ENCODE results near the gene STARD9. TPM values are rescaled to one million over a fixed set of nuclear protein-coding genes. Genes with fewer than 3 reads are reported as not detected.

Gene STARD9
- total RNA-seq, 1 donor from 2014 or later, result 35.1 TPM

- Histone ChIP-seq H3K27ac (no peak overlapping the region), H3K36me3 (peaks cover 0 to 52% of the 10 kb centered on the region in 2 donors)
- TF ChIP-seq, protein P1, sequence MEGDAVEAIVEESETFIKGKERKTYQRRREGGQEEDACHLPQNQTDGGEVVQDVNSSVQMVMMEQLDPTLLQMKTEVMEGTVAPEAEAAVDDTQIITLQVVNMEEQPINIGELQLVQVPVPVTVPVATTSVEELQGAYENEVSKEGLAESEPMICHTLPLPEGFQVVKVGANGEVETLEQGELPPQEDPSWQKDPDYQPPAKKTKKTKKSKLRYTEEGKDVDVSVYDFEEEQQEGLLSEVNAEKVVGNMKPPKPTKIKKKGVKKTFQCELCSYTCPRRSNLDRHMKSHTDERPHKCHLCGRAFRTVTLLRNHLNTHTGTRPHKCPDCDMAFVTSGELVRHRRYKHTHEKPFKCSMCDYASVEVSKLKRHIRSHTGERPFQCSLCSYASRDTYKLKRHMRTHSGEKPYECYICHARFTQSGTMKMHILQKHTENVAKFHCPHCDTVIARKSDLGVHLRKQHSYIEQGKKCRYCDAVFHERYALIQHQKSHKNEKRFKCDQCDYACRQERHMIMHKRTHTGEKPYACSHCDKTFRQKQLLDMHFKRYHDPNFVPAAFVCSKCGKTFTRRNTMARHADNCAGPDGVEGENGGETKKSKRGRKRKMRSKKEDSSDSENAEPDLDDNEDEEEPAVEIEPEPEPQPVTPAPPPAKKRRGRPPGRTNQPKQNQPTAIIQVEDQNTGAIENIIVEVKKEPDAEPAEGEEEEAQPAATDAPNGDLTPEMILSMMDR (IDR thresholded peaks at IDR 0.05), result no peak
- TF ChIP-seq POLR2A (IDR thresholded peaks at IDR 0.05), result no peak
- no peak for TF ChIP-seq POLR2AphosphoS5 (IDR thresholded peaks at IDR 0.05; ENCODE audit: insufficient read depth in 1 of 2, low read depth in 1 of 2)
Observed at GRCh38 chr15:42720071-42720470, 144.7 kb downstream of the STARD9 start.

GRCh38 chr15:42721016-42721415 lies 145.6 kb downstream of the STARD9 start:
- Histone ChIP-seq H3K9me3 (no peaks in the 10 kb centered on the region), H3K4me3 (no peak overlapping the region), H3K36me3 (peaks cover 0 to 59% of the 10 kb centered on the region in 2 donors), H3K4me1 (no peaks in the 10 kb centered on the region), H3K27ac (no peak overlapping the region), H3K27me3 (no peaks in the 10 kb centered on the region)
- TF ChIP-seq, protein P1 (IDR thresholded peaks at IDR 0.05), result no peak
- TF ChIP-seq POLR2AphosphoS5 (IDR thresholded peaks at IDR 0.05; ENCODE audit: insufficient read depth in 1 of 2, low read depth in 1 of 2), result peak in 1 of 2 donors; percentile 58
- intact Hi-C loops (cut with DNase I), result no loop called here
- DNase-seq (ENCODE audit: extremely low spot score in 2 of 2), result no peak

More at GRCh38 chr15:42720071-42720470, 144.7 kb downstream of the STARD9 start:
- Histone ChIP-seq H3K4me1 (no peaks in the 10 kb centered on the region), H3K4me3 (no peak overlapping the region), H3K9me3 (no peaks in the 10 kb centered on the region), H3K27me3 (no peaks in the 10 kb centered on the region)
- intact Hi-C loops (cut with DNase I), result no loop called here
- no peak for DNase-seq (ENCODE audit: extremely low spot score in 2 of 2)

DNA sequence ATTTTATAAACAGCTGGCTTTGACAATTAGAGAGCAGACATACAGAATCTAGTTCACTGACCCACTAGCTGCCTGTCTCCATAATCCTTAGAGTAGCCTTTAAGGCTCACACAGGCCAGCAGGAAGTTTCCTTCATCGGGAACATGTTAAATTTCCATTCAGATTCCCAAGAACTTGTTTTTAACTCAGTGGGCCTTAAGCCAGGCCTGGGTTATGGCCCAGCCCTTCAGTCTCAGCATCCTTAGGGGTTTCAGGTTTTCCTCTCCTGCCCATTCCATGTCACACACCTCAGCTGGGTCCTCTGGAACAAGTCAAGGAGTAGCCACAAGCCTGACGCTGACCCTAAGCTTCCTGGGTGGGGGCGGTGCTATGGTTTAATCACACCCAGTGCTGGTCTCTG lies 146.5 kb downstream of the STARD9 start:
- intact Hi-C loops (cut with DNase I), result no loop called here
- TF ChIP-seq POLR2AphosphoS5 (IDR thresholded peaks at IDR 0.05; ENCODE audit: insufficient read depth in 1 of 2, low read depth in 1 of 2), result no peak
- H3K9me3 ChIP-seq, result no peaks in the 10 kb centered on the region
- no peaks in the 10 kb centered on the region for H3K27me3 ChIP-seq
- no peaks in the 10 kb centered on the region for H3K4me1 ChIP-seq
- H3K36me3 ChIP-seq, result peaks cover 0 to 66% of the 10 kb centered on the region in 2 donors
- DNase-seq (ENCODE audit: extremely low spot score in 2 of 2), result no peak
- no peak overlapping the region for H3K4me3 ChIP-seq
- no peak overlapping the region for H3K27ac ChIP-seq

DNA sequence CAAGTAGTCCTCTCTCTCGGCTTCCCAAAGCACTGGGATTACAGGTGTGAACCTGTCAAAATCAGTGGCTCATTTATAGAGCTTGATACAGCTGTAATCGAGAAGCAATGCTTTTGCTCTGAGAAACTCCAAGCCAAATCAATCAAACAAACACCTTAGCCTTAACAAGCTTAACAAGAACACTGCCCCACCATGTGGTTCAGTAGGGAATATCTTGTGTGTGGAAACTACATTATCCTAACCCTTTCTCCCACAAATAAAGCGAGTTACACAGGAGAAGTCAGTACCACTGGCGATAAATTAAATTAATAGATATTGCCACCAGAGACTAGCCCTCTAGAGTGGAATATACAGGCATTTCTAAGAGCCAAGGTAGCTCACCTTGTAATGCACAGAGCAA lies 147.7 kb downstream of the STARD9 start:
- no peak for DNase-seq (ENCODE audit: extremely low spot score in 2 of 2)
- TF ChIP-seq POLR2A (IDR thresholded peaks at IDR 0.05), result no peak
- TF ChIP-seq, protein P1 (IDR thresholded peaks at IDR 0.05), result no peak
- no peak for TF ChIP-seq POLR2AphosphoS5 (IDR thresholded peaks at IDR 0.05; ENCODE audit: insufficient read depth in 1 of 2, low read depth in 1 of 2)
- Histone ChIP-seq H3K9me3 (no peaks in the 10 kb centered on the region), H3K27me3 (no peaks in the 10 kb centered on the region), H3K36me3 (peaks cover 0 to 66% of the 10 kb centered on the region in 2 donors), H3K4me1 (no peaks in the 10 kb centered on the region), H3K27ac (no peak overlapping the region), H3K4me3 (no peak overlapping the region)
- intact Hi-C loops (cut with DNase I), result no loop called here

DNA sequence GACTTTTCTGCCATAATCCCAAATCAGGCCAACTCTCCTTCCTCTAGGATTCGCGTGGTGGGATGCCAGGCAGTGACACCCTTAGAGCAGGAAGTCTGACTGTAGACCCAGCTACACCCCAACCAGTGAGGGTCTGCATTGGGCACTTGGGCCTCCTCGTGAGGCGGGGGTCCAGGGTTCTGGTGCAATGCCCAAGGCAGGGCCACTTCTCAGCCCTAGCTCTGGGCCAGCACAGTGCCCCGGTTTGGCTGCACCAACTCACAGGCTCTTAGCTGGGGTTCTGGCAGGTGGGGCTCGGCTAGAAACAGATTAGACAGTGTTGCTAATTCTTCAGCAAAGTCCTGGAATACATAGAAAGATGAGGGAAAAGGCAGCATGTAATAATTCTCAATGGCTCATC lies 148.9 kb downstream of the STARD9 start:
- no peak for TF ChIP-seq POLR2AphosphoS5 (IDR thresholded peaks at IDR 0.05; ENCODE audit: insufficient read depth in 1 of 2, low read depth in 1 of 2)
- TF ChIP-seq, protein P1 (IDR thresholded peaks at IDR 0.05), result no peak
- TF ChIP-seq POLR2A (IDR thresholded peaks at IDR 0.05), result no peak
- Histone ChIP-seq H3K4me1 (no peaks in the 10 kb centered on the region), H3K4me3 (no peak overlapping the region), H3K9me3 (no peaks in the 10 kb centered on the region), H3K36me3 (peaks cover 0 to 71% of the 10 kb centered on the region in 2 donors), H3K27ac (no peak overlapping the region), H3K27me3 (no peaks in the 10 kb centered on the region)
- DNase-seq (ENCODE audit: extremely low spot score in 2 of 2), result no peak
- intact Hi-C loops (cut with DNase I), result no loop called here
